ENCODE measurements around the gene PRKCH. TPM values are rescaled to one million over a fixed set of nuclear protein-coding genes. Genes with fewer than 3 reads are reported as not detected.

Gene PRKCH
- polyA plus RNA-seq, 2 of the 4 experiments (the other 2 are of a cell fraction), result 10.0 to 10.2 TPM

DNA sequence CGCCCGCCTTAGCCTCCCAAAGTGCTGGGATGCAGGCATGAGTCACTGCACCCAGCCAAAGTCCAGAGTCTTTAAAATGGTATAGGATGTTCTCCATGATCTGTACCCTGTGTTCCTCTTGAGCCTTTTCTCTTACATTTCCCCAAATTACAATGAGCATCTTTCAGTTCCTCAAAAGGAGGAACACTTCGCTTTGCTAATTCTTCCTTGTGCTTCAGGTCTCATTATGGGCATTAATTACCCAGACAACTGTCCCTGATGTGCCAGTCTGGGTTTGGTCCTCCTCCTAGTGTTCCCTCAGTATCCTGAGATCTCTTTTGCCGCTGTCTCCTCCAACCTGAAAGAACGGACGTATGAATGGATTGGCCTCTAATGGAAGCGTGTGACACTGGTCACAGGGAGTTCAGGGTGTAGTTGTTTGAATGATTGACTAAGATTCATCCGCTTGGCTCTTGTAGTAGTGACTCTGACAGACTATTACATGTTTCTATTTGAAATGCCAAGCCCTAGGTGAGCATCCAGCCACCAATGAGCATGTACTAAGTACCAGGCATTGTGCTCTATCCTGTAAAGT lies 8.2 kb downstream of the PRKCH start:
- FAIRE-seq (no peak), ATAC-seq (no peak), DNase-seq (ENCODE audit: low read depth in 1 of 2, low spot score in 1 of 2) (no peak)
- no peak overlapping the region for H3K4me2 ChIP-seq
- ChIA-PET CTCF (interaction anchor here (1.4 kb wide), 1 partner anchor 9 kb away, joined by 5 read pairs; the partner anchor contains the start of gene PRKCH), POLR2A (no interaction called here)
- 92% methylated on average over 8 of the region's 8 CpGs for WGBS (ENCODE audit: missing lambda C conversion rate)
- H3K9me3 ChIP-seq, result no peaks in the 10 kb centered on the region
- TF ChIP-seq JUNB (IDR thresholded peaks at IDR 0.05) (no peak), KDM5A (IDR thresholded peaks at IDR 0.05) (no peak), CBX2 (IDR thresholded peaks at IDR 0.05; ENCODE audit: borderline replicate concordance, low read depth) (no peak), NFE2L2 (conservative IDR thresholded peaks at IDR 0.05; ENCODE audit: low read length) (no peak), FOSB (CRISPR knock-in tag; IDR thresholded peaks at IDR 0.05) (no peak), HOXA7 (CRISPR knock-in tag; IDR thresholded peaks at IDR 0.05) (no peak), FOXS1 (CRISPR knock-in tag; IDR thresholded peaks at IDR 0.05) (no peak), MAZ (IDR thresholded peaks at IDR 0.05; ENCODE audit: borderline replicate concordance, low read depth, low read length) (no peak), MAFK (IDR thresholded peaks at IDR 0.05; ENCODE audit: partially characterized antibody) (no peak), POLR2A (IDR thresholded peaks at IDR 0.05; ENCODE audit: low read length) (no peak), TP53 (CRISPR knock-in tag; IDR thresholded peaks at IDR 0.05) (no peak), JUN (IDR thresholded peaks at IDR 0.05) (no peak), CBX8 (IDR thresholded peaks at IDR 0.05) (no peak), NR3C1 (IDR thresholded peaks at IDR 0.05) (no peak), RARB (CRISPR knock-in tag; IDR thresholded peaks at IDR 0.05) (no peak), ZNF302 (CRISPR knock-in tag; IDR thresholded peaks at IDR 0.05) (no peak), CHD4 (IDR thresholded peaks at IDR 0.05; ENCODE audit: borderline replicate concordance) (no peak)
- TF ChIP-seq, protein P1, sequence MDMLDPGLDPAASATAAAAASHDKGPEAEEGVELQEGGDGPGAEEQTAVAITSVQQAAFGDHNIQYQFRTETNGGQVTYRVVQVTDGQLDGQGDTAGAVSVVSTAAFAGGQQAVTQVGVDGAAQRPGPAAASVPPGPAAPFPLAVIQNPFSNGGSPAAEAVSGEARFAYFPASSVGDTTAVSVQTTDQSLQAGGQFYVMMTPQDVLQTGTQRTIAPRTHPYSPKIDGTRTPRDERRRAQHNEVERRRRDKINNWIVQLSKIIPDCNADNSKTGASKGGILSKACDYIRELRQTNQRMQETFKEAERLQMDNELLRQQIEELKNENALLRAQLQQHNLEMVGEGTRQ (IDR thresholded peaks at IDR 0.05), result no peak
- TF ChIP-seq, protein P2, sequence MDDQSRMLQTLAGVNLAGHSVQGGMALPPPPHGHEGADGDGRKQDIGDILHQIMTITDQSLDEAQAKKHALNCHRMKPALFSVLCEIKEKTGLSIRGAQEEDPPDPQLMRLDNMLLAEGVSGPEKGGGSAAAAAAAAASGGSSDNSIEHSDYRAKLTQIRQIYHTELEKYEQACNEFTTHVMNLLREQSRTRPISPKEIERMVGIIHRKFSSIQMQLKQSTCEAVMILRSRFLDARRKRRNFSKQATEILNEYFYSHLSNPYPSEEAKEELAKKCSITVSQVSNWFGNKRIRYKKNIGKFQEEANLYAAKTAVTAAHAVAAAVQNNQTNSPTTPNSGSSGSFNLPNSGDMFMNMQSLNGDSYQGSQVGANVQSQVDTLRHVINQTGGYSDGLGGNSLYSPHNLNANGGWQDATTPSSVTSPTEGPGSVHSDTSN (IDR thresholded peaks at IDR 0.05), result no peak
- TF ChIP-seq, protein P3, sequence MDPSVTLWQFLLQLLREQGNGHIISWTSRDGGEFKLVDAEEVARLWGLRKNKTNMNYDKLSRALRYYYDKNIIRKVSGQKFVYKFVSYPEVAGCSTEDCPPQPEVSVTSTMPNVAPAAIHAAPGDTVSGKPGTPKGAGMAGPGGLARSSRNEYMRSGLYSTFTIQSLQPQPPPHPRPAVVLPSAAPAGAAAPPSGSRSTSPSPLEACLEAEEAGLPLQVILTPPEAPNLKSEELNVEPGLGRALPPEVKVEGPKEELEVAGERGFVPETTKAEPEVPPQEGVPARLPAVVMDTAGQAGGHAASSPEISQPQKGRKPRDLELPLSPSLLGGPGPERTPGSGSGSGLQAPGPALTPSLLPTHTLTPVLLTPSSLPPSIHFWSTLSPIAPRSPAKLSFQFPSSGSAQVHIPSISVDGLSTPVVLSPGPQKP (IDR thresholded peaks at IDR 0.05; ENCODE audit: low read depth, low read length), result no peak
- H3K4me1 ChIP-seq, result no peaks in the 10 kb centered on the region
- no peak overlapping the region for H3K27ac ChIP-seq
- no peak overlapping the region for H3K4me3 ChIP-seq

DNA sequence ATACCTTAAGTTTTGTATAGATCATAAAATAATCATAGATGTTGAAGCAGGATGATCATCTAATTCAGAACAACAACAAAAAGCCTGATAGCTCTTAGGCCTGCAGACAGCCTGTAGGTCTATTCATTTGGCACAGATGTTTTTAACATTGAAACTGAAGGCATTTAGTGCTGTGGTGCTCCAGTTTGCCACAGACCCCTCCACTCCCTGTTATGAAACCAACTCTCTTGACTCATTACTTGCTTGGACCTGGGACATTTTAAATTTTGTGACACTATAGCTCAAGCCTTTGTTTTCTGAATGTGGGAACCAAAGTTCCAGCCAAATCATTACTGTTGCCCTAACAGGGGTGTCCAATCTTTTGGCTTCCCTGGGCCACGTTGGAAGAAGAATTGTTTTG lies 9.1 kb downstream of the PRKCH start:
- ChIA-PET CTCF (interaction anchor here (1.0 to 1.4 kb wide), 2 partner anchors 8 to 10 kb away, joined by 3 to 5 read pairs; partner anchors contain the start of gene PRKCH), POLR2A (no interaction called here)
- FAIRE-seq (no peak), DNase-seq (ENCODE audit: low read depth in 1 of 2, low spot score in 1 of 2) (no peak), ATAC-seq (no peak)
- no peaks in the 10 kb centered on the region for H3K4me1 ChIP-seq
- no peaks in the 10 kb centered on the region for H3K9me3 ChIP-seq
- no peak overlapping the region for H3K4me2 ChIP-seq
- H3K27ac ChIP-seq, result no peak overlapping the region
- no peak overlapping the region for H3K4me3 ChIP-seq
- 37% methylated on average over 1 of the region's 1 CpG for WGBS (ENCODE audit: missing lambda C conversion rate)
- TF ChIP-seq MAFK (IDR thresholded peaks at IDR 0.05; ENCODE audit: partially characterized antibody), result no peak
- TF ChIP-seq HOXA7 (CRISPR knock-in tag; IDR thresholded peaks at IDR 0.05), result no peak
- no peak for TF ChIP-seq HDAC2 (IDR thresholded peaks at IDR 0.05)
- TF ChIP-seq NPAS2 (CRISPR knock-in tag; IDR thresholded peaks at IDR 0.05; ENCODE audit: borderline replicate concordance), result no peak
- TF ChIP-seq HOXB13 (CRISPR knock-in tag; IDR thresholded peaks at IDR 0.05; ENCODE audit: low read depth), result no peak
- TF ChIP-seq PHF8 (IDR thresholded peaks at IDR 0.05; ENCODE audit: borderline replicate concordance, low read depth), result no peak
- TF ChIP-seq, protein P4, sequence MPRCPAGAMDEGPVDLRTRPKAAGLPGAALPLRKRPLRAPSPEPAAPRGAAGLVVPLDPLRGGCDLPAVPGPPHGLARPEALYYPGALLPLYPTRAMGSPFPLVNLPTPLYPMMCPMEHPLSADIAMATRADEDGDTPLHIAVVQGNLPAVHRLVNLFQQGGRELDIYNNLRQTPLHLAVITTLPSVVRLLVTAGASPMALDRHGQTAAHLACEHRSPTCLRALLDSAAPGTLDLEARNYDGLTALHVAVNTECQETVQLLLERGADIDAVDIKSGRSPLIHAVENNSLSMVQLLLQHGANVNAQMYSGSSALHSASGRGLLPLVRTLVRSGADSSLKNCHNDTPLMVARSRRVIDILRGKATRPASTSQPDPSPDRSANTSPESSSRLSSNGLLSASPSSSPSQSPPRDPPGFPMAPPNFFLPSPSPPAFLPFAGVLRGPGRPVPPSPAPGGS (IDR thresholded peaks at IDR 0.05), result no peak

All from A549 (cell line).